HepG2 (cell line): ENCODE measurements around the gene CCDC30. TPM values are rescaled to one million over a fixed set of nuclear protein-coding genes. Genes with fewer than 3 reads are reported as not detected.

Experiments
- ARID4A ChIP-seq: sonication (generic); formaldehyde crosslinking; IDR thresholded peaks from 2 replicates; pipeline ENCODE4 v1.5.0; 2020; ENCODE audit warnings: mild to moderate bottlenecking, missing genetic modification reagents, borderline replicate concordance
- ATF2 ChIP-seq: sonication (generic); formaldehyde crosslinking; IDR thresholded peaks from 2 replicates; pipeline ENCODE4 v1.4.0; 2020; ENCODE audit warnings: missing genetic modification reagents
- FUBP1 ChIP-seq: sonication (generic); formaldehyde crosslinking; IDR thresholded peaks from 2 replicates; pipeline ENCODE4 v1.5.1; 2020; ENCODE audit warnings: missing genetic modification reagents, mild to moderate bottlenecking, borderline replicate concordance
- KDM2A ChIP-seq: sonication (generic); formaldehyde crosslinking; IDR thresholded peaks from 2 replicates; pipeline ENCODE4 v1.4.0; 2020; ENCODE audit warnings: low read depth, missing genetic modification reagents, borderline replicate concordance
- MYC ChIP-seq: sonication (generic); formaldehyde crosslinking; IDR thresholded peaks from 2 replicates; pipeline ENCODE4 v1.9.0; 2021; ENCODE audit warnings: missing genetic modification reagents, borderline replicate concordance
- RBM39 ChIP-seq: fragments of 200-400 bp; formaldehyde crosslinking; IDR thresholded peaks from one replicate; pipeline ENCODE4 v1.6.1; 2018; ENCODE audit warnings: antibody characterized with exemption, mild to moderate bottlenecking, low read depth, low read length; ENCODE audit not compliant: poor library complexity, severe bottlenecking
- SP2 ChIP-seq: sonication (generic); formaldehyde crosslinking; IDR thresholded peaks from 2 replicates; pipeline ENCODE4 v1.5.1; 2020; ENCODE audit warnings: mild to moderate bottlenecking, missing genetic modification reagents
- XRCC5 ChIP-seq: fragments of 200-400 bp; formaldehyde crosslinking; optimal IDR thresholded peaks from 2 replicates; pipeline ENCODE3; 2017; ENCODE audit warnings: mild to moderate bottlenecking, low read length
- YY1 ChIP-seq: IDR thresholded peaks from 2 replicates; pipeline ENCODE4 v1.6.1; 2011; ENCODE audit warnings: low read length, low read depth, moderate library complexity, mild to moderate bottlenecking; ENCODE audit not compliant: insufficient read depth, insufficient replicate concordance
- ZBTB26 ChIP-seq: IDR thresholded peaks from 2 replicates; pipeline ENCODE4 v1.6.1; 2016; ENCODE audit warnings: missing compliant biosample characterization, missing genetic modification reagents, borderline replicate concordance
- ZKSCAN1 ChIP-seq: fragments of 150-350 bp; IDR thresholded peaks from 2 replicates; pipeline ENCODE4 v1.6.1; 2014; ENCODE audit warnings: low read length
- ZNF160 ChIP-seq: sonication (generic); formaldehyde crosslinking; IDR thresholded peaks from 2 replicates; pipeline ENCODE4 v1.8.0; 2022; ENCODE audit warnings: mild to moderate bottlenecking, inconsistent platforms, missing genetic modification reagents
- ZNF430 ChIP-seq: sonication (generic); formaldehyde crosslinking; IDR thresholded peaks from 2 replicates; pipeline ENCODE4 v1.9.0; 2021; ENCODE audit warnings: mild to moderate bottlenecking, missing genetic modification reagents
- ZNF687 ChIP-seq: sonication (generic); formaldehyde crosslinking; IDR thresholded peaks from 2 replicates; pipeline ENCODE4 v1.5.1; 2020; ENCODE audit warnings: mild to moderate bottlenecking, missing genetic modification reagents, moderate library complexity
- polyA plus RNA-seq, 8 experiments: library from polyadenylated mRNA; depleted of rRNA in 3 of 8; stranded (reverse) in 7 of 8; unstranded in 1 of 8; fragments of >200 nt; fragmentation: Illumina TruSeq in 4 of 8; extraction: Trizol in 4 of 8; gene quantifications; 2 replicates each; pipeline versions ENCODE4 v1.2.1 to v1.2.3, GENCODE V29; 2011 to 2016; ENCODE audit warnings: low read depth in 4 of 8, missing spikeins in 1 of 8, mixed read lengths in 1 of 8; ENCODE audit not compliant: insufficient read depth in 1 of 8
- total RNA-seq, 5 experiments: library from RNA; depleted of rRNA; stranded (reverse); fragments of >200 nt; fragmentation: Illumina TruSeq; extraction: Trizol; gene quantifications; 2 replicates each; pipeline ENCODE4 v1.2.3, GENCODE V29; 2016; ENCODE audit warnings: low read depth in 1 of 5

The CCDC30 gene
- total and polyA plus RNA-seq, 2 of the 13 experiments (the other 11 are each of a cell fraction or from before 2014, with no cell fraction given) = 0.25 to 0.77 TPM

GRCh38 chr1:42682739-42683531 is 219.8 kb downstream of the CCDC30 start (continued):
- TF ChIP-seq YY1 (peak; percentile 37), ARID4A (CRISPR knock-in tag) (peak; percentile 94), SP2 (peak; percentile 32; the same call in 1 of the 2 replicates), RBM39 (peak; percentile 57), ZBTB26 (CRISPR knock-in tag) (no peak), MYC (CRISPR knock-in tag) (peak; percentile 98), ATF2 (CRISPR knock-in tag) (0 out of 2 replicates have a peak, but pooled peaks have one; percentile 31), XRCC5 (no peak), ZKSCAN1 (no peak), ZNF430 (CRISPR knock-in tag) (no peak), FUBP1 (no peak), ZNF160 (CRISPR knock-in tag) (0 out of 2 replicates have a peak, but pooled peaks have one; percentile 28), ZNF687 (CRISPR knock-in tag) (peak; percentile 84), KDM2A (CRISPR knock-in tag) (peak; percentile 60; the same call in 1 of the 2 replicates)
